Activated CD8-positive, alpha-beta memory T cell treated with anti-CD3 and anti-CD28 coated beads for 48 hours (primary cell): Measurements from ENCODE around the gene RSL1D1.
A peak's percentile ranks its signal among the peaks of the same experiment; 100 is the strongest.

Experiments
- DNase-seq, 3 experiments: peaks; one replicate each; pipeline ENCODE4 v3.0.0-alpha.2; 2020; ENCODE audit warnings: low read depth in 2 of 3, low spot score in 2 of 3

RSL1D1 gene

DNA sequence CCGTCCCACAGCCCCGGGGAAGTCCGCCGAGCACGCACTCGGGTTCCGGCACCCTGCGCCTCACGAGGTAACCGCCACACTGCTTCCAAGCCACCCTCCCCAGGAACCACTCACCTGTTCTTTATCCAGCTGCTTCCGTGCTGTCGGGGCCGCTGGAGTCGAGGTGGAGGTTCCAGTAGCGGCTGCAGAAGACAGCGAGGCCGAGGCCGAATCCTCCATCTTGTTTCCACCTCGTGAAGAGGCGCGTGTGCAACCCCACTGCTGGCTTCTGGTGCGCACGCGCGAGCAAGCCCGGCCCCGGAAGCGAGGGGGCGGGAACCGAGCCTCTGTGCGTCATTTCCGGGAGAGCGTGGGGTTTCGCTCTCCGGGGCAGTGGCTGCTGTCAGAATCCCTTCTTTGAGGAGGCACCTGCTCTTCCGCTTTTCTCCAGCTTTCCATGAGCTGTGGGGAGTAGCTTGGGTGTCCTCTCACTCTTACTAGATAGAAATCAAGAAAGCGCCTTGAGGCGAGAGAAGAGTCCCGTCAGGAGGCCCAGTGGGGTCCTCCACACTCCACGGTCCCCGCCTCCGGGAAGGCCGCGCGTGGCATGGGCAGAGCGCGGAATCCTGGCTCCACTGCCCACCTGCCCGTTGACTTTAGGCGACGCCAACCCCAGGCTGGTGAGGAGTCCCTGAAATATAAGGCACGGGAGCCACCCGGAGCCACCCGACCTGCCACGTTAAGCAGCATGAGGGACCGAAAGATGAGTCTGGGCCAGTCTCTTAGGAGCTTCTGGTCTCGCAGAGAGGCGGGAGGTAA is at the start of gene RSL1D1:
RSL1D1 (minus strand) TSS at position 249 of the 798 bp plus-strand sequence; CDS start at position 219, 30 bp downstream.
- DNase-seq: peak; percentile 74 to 94 (median 91)

DNA sequence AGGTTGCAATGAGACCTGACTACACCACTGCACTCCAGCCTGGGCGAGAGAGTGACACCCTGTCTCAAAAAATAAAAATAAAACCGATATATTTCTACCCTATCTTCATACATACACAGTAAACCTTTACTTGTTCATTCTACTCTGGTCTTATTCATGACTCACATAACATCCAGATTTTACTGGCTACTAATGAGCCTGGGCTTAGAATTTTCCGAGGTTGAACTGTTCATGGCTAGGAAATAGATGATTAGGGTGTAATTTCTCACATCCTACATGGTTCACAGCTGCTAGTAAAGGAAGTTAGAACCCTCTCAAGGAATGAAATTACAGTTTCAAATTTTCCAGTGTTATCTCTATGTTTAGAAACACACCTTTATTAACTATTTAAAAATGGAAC is 49.7 kb upstream of the RSL1D1 start:
- DNase-seq: no peak

DNA sequence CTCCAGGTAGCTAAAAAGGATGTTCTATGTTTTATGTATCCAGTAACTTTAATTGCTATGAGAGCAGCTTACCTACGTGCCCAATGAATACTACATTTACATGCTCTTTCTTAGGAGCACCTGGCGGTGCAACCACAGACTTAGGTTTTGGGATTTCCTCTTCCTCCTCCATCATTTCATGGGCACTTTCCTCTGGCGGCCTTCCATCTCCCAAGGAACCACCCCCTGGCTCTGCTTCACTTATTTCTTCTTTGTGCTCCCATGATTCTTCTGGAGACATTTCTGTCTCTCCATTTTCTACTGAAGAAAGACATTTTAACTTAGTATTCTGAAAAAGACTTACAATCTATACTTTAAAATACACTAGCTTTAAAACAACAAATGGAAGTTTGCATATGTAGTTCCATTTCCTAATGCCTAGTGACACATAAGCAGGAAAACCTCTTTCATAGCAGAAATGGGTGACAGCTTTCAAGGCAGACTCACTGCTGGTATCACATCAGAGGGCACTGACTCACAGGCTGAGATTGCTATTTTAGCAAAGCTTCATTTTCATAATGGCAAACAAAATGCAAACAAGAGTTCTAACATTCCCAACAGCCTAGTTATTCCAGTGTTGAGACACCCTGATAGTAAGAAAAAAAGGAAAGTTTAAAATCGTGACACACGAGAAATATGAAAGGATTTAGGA is 45.3 kb upstream of the RSL1D1 start:
- DNase-seq: no peak

DNA sequence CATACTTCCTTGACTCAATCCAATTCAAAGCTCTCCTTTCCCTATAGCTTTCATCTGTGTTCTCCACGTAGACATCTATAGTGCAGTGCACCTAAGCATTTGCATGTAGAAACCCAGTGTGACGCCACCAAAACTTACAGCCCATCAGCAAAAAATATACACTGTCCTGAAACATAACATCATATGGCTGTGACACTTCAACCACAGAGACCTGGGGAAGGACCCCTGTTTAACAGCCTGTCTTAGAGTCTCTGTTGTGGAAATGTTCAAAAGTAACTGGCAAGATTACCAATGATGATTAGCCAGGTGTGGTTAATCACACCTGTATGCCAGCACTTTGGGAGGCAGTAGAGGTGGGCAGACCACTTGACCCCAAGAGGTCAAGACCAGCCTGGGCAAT is 42.2 kb upstream of the RSL1D1 start:
- no peak for DNase-seq

DNA sequence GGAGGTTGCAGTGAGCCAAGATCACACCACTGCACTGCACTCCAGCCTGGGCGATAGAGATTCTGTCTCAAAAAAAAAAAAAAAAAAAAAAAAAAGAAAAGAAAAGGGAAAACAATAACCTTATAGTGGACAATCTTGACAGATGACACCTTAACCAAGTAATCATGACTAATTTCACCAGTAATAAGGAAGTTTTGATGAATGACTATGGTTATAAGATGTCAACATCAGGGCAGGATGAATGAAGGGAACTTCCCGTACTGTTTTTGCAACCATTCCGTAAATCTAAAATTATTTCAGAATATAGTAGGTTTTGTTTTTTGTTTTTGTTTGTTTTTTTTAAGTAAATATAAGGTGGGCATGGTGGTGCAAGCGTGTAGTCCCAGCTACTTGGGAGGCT is 41.4 kb upstream of the RSL1D1 start:
- no peak for DNase-seq

DNA sequence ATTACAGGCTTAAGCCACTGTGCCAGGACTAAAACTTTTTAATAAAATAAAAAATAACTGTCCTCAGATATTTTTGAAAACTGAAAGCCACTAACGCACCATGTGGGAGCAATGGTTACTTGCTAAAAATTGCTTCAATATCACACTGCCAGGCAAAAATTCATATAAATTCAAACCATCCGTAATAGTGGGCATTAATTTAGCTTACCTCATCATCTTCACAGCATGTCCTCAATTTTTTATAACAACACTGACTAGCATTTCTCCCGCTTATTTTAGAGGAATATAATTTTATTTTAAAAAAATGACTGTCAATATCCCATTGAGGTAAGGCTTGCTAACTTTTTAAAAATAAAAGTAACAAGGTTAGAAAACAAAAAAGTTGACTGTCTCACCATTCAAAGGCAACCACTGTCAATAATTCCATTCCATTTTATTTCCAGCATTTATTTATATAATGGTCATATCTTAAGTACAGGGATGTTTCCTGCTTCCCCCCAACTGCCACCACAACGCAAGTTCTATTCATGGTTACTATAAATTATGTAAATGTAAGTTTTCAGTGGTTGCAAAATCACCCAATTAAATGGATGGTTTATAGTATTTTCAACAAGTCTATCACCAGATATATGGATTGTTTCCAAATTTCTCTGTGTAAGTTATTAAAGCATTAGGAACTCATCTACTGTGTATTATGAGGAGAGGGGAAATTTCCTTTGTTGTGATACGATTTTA is 39.1 kb upstream of the RSL1D1 start:
- DNase-seq: no peak

DNA sequence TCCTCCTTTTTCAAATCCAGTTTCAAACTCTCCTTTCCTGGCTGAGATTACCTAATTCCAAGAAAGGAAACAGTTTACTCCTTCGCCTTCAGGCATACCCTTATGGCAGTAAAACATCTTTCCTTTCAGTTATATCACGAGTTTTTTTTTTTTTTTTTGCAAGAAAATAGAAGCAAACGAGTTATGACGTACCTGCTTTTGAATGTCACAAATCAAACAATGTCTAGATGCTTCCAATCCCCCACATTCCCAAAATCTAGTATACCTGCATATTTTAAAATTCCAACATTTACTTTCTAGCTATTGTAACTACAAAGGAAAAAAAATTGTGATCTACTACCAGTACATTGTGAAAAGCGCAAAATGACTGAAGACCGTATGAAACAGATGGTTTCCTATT is 35.5 kb upstream of the RSL1D1 start:
- no peak for DNase-seq

DNA sequence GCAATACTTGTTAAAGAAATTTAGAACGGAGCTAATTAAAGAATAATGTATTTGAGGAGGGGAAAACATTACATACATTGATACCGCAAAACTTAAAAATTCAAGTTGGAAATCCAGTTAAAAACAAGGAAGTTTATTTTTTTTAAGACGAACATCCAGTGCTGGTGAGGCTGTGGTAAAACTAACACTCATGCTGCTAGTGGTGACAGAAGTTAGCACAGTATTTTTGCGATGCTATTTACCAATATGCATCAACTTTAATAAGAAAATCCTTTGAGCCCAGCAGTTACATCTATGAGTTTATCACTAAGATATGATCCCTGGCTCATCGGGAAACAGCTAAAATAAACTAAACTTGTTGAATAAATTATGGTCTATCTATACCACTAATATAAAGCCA is 32.7 kb upstream of the RSL1D1 start:
- DNase-seq: no peak

DNA sequence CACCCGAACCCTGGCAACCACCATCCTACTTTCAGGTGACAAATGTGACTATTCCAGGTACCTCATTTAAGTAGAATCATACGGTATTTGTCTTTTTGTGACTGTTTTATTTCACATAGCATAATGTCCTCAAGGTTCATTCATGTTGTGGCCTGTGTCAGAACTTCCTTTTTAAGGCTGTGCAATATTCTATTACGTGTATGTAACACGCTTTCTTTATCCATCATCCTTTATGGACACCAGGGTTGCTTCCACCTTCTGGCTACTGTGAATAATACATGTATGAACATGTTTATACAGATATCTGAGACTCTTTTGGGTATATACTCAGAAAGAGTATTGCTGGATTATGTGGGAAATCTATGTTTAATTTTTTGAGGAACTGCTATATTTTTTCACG is 28.7 kb upstream of the RSL1D1 start:
- no peak for DNase-seq

DNA sequence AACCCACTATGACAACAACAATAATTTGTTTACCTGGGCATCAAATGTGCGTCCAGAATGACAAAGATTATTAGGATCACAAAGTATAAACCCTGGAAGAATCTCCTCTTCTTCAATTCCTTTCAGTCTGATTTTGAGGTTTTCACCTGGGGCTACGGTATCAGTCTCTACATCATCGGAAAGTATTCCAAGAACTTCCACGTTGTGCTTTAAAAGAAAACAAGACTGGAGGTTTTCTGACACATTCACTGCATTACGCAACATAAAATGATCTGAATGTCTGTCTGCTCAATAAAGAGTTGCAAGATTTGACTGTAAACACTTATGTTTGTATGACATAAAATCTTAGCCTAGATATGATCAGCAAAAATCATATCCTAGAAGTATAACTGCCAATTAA is 26.0 kb upstream of the RSL1D1 start:
- DNase-seq: no peak

DNA sequence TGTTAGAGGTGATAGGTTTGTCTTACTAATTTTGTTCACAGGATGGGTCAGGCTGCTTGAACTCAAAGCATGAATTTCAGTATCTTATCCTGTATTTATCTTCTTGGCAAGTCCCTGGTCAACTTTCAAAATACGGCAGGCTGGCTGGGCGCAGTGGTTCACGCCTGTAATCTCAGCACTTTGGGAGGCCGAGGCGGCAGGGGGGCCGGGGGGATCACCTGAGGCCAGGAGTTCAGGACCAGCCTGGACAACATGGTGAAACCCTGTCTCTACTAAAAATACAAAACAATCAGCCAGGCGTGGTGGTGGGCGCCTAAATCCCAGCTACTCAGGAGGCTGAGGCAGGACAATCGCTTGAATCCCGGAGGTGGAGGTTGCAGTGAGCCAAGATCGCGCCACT is 25.0 kb upstream of the RSL1D1 start:
- DNase-seq: no peak

DNA sequence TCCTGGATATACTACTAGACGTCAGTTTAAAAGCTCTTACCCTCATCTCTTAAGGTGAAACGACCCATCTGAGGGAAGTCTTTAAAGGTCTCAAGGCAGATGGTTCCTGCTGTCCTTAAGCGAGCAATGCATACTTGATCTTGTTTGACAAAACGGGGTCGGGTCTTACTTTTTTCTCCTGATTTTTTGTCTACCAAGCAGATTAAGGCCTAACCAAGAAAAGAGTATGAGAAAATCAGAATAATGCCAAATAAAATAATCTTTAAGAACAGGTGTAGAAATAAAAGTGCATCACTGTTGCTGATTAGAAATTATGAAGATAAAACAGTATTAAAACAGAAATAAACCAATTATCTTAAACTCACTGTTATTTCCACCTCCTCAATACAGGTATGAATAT is 24.4 kb upstream of the RSL1D1 start:
- no peak for DNase-seq

DNA sequence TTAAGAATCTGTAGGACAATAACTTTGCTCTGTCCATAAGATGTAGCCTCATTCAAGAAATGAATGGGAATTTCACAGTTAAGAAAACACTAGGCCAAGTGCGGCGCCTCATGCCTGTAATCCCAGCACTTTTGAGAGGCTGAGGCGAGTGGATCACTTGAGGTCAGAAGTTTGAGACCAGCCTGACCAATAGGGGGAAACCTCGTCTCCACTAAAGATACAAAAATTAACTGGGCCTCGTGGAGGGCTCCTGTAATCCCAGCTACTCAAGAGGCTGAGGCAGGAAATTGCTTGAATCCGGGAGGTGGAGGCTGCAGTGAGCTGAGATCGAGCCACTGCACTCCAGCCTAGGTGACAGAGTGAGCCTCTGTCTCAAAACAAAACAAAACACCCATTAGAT is 19.9 kb upstream of the RSL1D1 start:
- no peak for DNase-seq

DNA sequence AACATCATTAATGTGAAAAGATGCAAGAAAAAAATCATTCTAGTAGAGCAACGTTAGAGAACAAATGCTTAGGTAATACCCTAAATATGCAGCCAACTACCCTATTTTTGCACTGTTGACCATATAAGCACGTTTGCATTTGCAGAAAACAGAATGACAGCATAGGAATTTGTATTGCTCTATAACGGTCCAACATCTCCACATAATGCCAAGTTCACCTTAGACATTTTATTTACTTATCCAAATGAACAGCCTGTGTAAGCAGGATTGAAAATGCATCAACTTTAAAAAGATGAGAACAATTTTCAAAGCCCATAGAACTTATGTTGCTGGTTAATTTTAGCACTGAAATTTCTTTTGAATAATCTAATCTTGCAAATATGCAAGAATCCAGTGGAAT is 19.1 kb upstream of the RSL1D1 start:
- no peak for DNase-seq

DNA sequence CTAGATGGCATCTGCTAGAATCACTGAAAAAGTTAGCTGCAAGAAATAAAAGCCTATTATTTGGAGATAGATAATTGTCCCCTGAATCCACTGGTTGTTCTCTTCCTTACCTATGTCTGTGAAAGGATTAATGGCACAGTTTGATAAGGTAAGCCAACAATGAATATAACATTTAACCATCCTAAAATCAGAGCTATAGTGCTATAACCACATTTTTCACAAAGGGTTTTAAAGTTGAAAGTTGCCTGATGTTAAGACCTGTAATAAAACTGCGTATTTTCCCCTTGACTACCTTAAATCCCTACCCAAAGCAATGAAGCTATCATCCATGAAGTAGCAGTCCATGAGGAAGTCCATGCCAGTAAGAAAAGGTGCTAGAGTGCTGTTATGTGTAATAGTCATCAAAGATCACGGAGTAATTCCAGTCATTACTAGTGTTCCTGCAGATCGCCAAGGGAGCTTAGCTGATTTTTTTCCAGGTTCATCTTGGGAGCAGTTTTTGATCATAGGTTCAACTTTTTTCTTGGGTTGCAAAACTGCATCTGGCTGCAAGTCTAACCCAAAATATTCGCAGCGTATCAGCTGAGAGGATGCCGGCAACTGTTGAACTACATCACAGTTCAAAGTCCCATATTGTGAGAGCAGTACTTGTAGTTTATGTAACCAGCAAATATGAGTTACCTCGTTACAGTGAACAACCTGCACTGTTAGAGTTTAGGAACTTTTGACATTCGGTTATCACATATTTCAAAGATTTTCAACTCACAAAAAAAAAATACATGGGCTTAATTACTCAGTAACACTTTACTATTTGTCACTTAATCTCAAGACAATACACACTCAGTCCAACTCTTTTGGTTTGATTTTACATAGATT is 18.2 kb upstream of the RSL1D1 start:
- no peak for DNase-seq

DNA sequence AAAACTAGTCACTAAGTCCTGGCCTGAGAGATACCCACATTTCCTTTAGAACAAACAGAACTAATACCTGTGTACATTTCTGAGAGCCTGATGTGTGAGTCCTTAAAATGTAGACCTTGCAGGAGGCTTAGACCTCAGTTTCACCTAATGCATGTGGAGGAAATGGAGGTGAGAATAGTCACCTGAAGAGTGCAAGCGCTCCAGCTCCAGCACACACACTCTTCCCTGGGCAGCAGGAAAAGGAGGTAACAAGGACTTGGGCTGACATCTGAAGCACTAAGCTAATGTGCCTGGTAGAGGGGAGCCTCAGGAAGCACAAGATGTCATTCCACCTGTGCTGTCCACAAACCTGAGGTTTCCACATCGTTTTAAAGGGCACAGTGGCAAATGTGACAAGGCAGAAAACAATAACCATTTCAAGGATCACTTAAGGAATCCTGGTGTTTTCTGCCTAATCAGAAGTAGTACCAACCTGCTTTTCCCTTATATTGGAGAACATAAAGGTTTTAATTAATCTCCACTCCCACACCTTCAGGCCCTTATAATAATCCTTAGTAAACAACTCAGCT is 17.2 kb upstream of the RSL1D1 start:
- no peak for DNase-seq

DNA sequence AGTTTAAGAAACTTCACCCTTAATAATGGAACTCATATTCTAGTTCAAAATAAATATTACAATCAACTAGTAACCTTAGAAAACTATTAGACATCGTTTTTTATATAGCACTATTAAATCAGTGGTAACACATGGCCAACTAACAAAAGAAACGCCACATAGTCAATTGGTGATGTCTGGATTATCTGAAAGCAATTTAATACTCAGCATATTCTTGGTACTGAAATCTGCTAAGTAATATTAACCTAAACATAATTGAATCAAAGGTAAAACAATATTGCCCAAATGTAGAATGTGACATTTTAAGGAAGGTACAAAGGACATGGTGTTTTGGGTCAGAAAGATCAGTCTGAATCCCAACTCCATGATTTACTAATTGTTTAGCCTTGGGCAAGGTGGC is 11.1 kb upstream of the RSL1D1 start:
- DNase-seq: no peak

DNA sequence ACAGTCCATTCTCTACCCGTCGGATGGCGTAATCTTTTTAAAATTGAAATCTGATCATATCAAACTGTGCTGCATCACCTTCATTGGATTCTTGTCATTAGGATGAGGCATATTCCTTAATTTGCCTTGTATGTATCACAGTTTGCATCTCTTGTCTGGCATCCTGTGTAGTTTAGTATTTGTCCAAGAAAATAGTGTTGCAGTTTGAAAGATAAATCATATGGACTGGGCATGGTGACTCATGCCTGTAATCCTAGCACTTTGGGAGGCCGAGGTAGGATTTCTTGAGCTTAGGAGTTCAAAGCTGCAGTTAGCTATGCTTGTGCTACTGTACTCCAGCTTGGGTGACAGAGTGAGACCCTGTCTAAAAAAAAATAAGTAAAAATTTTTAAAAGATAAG is 5.8 kb upstream of the RSL1D1 start:
- no peak for DNase-seq

DNA sequence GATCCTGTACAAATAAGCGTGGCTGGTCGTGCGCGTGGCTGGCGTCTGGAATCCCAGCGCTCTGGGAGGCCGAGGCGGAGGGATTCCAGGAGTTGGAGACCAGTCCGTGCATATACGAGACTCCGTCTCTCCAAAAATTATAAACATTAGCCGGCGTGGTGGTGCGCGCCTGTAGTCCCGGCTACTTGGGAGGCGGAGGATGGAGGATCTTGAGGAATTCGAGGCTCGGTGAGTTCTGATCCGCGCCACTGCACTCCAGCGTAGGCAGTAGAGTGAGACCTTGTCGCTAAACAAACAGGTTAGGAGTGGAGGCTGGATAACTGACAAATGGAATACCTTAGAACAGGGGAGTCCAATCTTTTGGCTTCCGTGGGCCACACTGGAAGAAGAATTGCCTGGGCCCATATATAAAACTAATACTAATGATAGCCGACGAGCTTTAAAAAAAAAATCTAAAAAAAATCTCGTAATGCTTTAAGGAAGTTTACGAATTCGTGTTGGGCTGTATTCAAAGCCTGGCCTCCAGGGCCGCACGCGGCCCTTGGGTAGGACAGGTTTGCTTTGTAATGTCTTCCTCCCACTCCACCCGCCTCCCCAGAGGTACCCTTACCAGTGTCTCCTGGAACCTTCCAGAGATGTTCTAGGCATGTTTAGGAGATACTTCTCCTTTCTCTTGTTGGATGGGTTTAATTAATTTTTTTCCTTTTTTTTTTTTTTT is 909 bp upstream of the RSL1D1 start:
- DNase-seq: no peak

DNA sequence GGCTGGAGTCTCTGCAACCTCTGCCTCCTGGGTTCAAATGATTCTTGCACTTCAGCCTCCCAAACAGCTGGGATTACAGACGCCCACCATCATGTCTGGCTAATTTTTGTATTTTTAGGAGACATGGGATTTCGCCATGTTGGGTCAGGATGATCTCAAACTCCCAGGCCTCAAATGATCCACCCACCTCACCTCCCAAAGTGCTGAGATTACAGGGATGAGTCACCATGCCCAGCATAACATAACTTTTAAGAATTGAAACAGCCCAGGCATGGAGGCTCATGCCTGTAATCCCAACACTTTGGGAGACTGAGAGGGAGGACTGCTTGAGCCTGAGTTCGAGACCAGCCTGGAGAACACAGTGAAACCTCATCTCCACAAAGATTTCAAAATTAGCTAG is 2.5 kb downstream of the RSL1D1 start:
- no peak for DNase-seq
